Stimulated activated CD8-positive, alpha-beta memory T cell treated with anti-CD3 and anti-CD28 coated beads, Interleukin-15, amount 100 ng/mL, for 1 hour (primary cell): ENCODE data around the gene PTGDS.

ENCODE experiments used
- DNase-seq: peaks from one replicate; pipeline ENCODE4 v3.0.0-alpha.2; 2020; ENCODE audit warnings: low read depth

PTGDS gene

GRCh38 chr9:136973618-136974617, 3.4 kb upstream of the PTGDS start:
- DNase-seq = no peak

DNA sequence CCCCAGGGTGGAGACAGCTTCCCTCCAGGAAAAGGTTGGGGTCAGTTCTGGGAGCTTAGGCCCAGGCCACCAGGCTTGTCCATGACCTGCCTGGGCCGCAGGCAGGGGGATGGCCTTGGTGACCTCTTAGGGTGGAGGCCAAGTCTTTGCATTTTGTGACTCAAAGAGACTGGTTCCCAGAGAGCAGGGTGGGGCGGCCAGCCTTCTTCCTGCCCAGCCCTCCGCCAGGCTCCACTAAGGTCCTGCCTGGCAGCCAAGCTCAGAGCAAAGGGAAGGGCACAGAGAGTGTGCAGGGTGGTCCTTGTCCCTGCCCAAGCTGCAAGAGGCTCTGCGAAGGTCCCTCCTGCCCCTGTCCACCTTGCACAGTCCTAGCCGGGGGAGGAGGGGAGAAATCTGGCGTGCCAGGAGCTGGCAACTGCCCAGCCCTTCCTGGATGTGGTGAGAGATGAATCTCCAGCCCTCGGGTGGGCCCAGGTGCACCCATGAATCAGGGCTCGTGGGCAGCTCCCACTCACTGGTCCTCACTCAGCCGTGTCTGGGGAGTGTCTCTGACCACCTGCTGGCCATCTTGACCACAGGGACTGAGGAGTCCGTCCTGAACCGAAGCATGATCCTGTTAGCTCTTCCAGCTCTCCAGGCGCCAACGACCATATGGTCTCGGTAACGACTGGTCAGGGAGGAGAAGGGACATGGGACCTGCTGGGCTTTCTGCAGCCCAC, 2.3 kb upstream of the PTGDS start:
- no peak for DNase-seq

DNA sequence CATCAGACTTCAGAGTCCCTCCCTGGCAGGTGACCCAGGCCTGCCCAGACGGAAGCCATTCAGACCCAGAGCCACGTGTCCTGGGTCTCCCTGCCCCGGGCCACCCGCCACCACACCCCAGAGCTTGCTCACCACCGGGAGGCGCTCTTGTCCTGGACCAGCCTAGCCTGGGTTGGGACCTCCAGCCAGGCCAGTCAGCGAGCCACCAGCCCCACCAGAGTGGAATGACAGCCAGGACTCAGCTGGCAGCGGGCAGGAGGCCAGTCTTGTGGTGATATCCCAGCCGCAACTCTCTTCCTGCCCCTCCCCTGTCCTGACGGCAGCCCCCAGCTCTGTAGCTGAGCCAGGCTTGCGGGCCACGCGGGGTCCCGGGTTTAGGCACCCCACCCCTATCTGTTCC, 1.7 kb upstream of the PTGDS start:
- DNase-seq = no peak

- no peak for DNase-seq
Observed at GRCh38 chr9:136977649-136978072, 357 bp downstream of the PTGDS start.

DNA sequence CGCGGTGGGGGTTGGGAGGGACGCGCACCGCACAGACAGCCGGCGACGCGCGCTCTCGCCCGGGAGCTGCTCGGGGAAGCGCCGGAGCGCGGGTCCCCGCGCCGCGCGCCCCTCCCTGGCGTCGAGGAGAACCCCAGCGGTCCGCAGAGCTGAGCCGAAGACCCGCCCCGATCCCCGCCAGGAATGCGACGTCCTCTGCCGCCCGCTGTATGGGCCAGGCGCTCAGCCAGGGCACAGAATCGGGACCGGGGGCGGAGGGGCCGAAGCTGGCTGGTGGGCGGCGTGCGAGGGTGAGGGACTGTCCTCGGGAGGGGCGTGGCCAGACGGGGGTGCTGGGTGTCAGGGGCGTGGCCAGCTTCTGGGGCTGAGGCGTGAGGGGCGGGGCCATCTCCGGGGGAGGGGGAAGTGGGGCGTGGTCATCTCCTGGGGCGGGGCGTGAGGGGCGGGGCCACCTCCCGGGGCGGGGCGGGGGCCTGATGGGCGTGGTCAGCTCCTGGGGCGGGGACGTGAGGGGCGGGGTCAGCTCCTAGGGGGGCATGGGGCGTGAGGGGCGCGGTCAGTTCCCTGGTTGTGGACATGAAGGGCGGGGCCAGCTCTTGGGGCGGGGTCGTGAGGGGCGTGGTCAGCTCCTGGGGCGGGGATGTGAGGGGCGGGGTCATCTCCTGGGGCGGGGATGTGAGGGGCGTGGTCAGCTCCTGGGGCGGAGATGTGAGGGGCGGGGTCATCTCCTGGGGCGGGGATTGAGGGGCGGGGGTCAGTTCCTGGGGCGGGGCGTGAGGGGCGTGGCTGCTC, 965 bp downstream of the PTGDS start:
- peak; percentile 55 for DNase-seq

DNA sequence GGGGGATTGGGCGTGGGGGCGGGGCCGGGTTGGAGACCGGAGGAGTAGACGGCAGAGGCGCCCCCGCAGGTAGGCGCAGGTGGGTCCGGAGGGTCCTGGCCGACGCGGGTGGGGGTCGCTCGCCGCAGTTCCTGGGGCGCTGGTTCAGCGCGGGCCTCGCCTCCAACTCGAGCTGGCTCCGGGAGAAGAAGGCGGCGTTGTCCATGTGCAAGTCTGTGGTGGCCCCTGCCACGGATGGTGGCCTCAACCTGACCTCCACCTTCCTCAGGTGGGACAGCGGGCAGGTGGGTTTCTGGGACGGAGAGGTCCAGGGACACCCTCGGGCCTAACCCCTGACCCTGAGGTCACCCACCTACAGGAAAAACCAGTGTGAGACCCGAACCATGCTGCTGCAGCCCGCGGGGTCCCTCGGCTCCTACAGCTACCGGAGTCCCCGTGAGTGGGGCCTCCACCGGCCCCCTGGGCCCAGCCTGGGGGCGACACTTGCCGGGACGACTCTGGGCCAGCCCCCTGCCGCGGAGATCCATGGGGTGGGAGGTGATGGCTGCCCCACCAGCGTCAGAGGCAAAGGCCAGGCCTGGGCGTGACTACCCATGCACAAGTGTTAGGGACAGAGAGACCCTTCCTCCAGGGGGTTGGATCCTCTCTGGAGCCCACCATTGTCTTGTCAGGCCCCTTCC, 1.7 kb downstream of the PTGDS start:
- DNase-seq = no peak

GRCh38 chr9:136979769-136980587, 2.7 kb downstream of the PTGDS start:
- DNase-seq = no peak

- DNase-seq = no peak
Observed at GRCh38 chr9:136980669-136981478, 3.6 kb downstream of the PTGDS start.

- no peak for DNase-seq
Observed at GRCh38 chr9:136981588-136982231, 4.4 kb downstream of the PTGDS start.

DNA sequence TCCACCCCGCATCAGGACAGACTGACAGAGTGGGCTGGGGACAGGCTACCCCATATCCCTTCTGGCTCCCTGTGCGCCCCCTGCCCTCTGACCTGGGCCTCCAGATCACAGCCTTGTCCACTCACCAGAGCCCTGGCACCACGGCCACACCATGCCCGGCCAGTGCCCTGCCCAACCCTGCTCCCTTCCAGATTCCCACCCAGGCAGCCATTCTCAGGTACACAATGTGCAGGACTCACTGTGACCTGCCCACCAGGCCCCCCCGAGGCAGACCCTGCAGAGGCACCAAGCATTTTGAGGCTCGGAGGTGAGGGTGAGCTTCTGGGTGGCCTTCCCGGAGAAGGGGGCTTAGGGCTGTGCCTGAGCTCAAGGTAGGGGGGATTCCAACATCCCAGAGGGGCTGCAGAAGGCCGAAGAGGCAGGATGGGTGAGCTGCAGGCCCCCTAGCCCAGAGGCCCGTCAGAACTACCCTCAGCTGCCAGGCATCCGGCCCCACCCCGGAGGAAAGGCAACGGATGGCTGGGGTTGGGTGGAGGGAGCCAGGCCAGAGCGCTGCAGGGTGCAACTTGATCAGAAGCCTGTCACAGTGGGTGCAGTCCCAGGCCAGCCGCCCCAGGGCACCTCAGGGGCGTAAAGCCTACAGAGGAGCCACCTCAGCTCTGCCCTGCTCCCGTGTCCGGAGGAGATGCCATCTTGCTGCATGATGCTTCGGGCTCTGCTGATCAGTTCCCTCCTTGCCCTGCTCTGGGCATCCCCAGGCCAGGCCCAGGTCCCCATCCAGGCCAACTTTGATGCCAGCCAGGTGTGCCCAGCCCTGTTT, 5.1 kb downstream of the PTGDS start, which contains the start of gene LCNL1:
TSS of gene LCNL1 (plus strand) at position 762 of the 820 bp plus-strand sequence. CDS start 594 bp downstream, outside the sequence.
- no peak for DNase-seq

GRCh38 chr9:136983167-136983566, 5.9 kb downstream of the PTGDS start:
- no peak for DNase-seq

GRCh38 chr9:136983656-136984314, 6.5 kb downstream of the PTGDS start:
- DNase-seq = no peak

DNA sequence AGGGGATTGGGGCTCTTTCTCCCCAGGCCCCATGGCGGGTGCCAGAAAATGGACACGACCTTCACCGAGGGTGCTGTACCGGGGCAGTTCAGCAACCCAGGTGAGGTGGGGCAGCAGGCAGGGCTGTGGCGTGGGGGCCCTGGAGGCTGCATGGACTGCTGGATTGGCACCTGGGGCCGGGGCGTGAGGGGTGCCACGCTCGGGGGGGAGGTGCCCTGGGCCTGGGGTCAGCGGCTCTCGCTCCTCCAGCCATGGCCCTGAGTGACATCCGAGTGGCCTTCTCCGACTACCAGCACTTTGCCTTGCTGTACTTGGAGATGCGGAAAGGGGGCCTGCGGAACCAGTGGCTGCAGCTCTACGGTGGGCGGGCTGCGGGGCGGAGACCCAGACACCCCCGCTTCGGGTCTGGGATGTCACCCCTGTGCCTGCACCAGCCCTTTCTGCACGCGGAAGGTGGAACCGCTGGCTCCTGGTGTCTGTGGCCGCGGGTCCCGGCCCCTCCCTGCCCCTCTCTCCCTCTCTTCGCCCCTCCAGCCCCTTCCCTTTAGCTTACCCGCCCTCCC, 7.2 kb downstream of the PTGDS start:
- DNase-seq = no peak

- DNase-seq = no peak
Observed at GRCh38 chr9:136985027-136985602, 7.8 kb downstream of the PTGDS start.

DNA sequence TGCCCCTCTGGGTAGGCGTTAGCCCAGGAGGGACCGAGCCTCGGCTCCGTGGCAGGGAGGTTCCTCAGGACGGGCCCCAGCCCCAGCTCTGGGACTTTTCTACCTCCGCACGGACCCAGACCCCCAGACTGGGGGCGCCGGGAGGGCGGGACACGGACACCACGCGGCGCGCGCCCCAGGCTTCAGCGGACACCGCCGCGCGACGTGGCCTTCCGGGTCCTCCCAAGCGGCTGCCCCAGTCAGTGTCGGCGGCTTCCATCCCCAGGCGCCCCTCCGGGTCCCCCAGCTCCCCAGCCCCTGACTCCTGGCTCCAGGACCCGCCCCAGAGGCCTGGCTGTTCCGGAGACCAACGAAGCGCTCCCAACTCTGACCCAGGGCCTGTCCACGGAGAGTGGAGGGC, 8.5 kb downstream of the PTGDS start:
- DNase-seq = no peak

- DNase-seq = no peak
Observed at GRCh38 chr9:136988872-136989271, 11.6 kb downstream of the PTGDS start.
